NB4 (cell line): ENCODE measurements around the gene PARD3.

Source experiments
- DNase-seq: peaks from one replicate; pipeline ENCODE4 v3.0.0; 2010; ENCODE audit warnings: low read depth
- H3K4me3 ChIP-seq: one replicate; pipeline ENCODE4 v1.5.1; 2011; ENCODE audit warnings: mild to moderate bottlenecking, low read depth, low read length, moderate library complexity
- MYC ChIP-seq: IDR thresholded peaks from 2 replicates; pipeline ENCODE4 v1.6.1; 2011; ENCODE audit warnings: low read depth, low read length
- POLR2A ChIP-seq: IDR thresholded peaks from 2 replicates; pipeline ENCODE4 v1.6.1; 2011; ENCODE audit warnings: mild to moderate bottlenecking; ENCODE audit not compliant: insufficient read length; ENCODE audit errors: extremely low read depth
- TF ChIP-seq, protein P1 (sequence below): IDR thresholded peaks from one replicate; pipeline ENCODE4 v1.5.1; 2012; ENCODE audit warnings: low read depth, low read length
- TF ChIP-seq, protein P2 (sequence below): IDR thresholded peaks from 2 replicates; pipeline ENCODE4 v1.6.1; 2011; ENCODE audit warnings: low read depth, low read length

PARD3 gene

DNA sequence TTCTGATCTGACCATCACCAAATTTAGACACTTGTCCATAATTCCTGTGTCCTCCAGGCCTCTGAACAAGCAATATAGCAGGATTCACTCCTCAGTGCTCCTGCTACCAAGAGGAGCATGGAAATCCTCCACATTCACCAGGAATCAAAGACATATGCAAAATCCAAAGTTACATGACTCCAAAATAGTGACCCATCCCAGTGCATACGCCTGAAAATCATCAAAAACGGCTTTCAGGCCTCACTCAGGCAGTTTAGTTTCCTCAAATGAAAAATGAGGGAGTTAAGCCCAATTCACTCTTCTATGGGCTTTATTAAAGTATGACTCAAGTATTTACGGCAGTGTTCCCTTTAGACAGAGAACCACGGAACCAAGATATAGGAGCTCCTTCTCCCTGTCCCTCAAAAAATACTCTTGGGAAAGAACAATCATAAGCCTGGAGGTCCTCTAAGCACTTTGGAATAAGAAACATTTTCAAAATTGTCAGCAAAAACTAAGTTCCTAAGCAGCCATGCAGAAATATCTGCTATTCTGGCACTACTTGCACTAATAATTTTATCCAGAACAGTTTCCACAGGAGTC, 240.7 kb downstream of the PARD3 start:
- no peak for DNase-seq
- TF ChIP-seq, protein P1, sequence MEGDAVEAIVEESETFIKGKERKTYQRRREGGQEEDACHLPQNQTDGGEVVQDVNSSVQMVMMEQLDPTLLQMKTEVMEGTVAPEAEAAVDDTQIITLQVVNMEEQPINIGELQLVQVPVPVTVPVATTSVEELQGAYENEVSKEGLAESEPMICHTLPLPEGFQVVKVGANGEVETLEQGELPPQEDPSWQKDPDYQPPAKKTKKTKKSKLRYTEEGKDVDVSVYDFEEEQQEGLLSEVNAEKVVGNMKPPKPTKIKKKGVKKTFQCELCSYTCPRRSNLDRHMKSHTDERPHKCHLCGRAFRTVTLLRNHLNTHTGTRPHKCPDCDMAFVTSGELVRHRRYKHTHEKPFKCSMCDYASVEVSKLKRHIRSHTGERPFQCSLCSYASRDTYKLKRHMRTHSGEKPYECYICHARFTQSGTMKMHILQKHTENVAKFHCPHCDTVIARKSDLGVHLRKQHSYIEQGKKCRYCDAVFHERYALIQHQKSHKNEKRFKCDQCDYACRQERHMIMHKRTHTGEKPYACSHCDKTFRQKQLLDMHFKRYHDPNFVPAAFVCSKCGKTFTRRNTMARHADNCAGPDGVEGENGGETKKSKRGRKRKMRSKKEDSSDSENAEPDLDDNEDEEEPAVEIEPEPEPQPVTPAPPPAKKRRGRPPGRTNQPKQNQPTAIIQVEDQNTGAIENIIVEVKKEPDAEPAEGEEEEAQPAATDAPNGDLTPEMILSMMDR, result no peak
- TF ChIP-seq POLR2A, result no peak
- no peak overlapping the region for H3K4me3 ChIP-seq

DNA sequence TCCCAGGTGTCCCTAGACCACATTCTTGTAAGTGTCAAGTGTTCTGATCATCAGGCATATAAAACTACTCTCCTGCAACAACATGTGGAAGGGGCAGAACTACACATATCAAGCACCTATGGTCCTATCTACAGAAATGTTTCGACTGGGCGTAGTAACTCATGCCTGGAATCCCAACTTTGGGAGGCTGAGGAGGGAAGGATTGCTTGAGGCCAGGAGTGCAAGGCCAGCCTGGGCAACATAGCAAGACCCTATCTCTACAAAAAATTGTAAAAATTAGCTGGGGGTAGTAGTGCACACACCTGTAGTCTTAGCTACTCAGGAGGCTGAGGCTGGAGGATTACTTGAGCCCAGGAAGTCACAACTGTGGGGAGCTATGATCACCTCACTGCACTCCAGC, 244.2 kb downstream of the PARD3 start:
- TF ChIP-seq, protein P2, sequence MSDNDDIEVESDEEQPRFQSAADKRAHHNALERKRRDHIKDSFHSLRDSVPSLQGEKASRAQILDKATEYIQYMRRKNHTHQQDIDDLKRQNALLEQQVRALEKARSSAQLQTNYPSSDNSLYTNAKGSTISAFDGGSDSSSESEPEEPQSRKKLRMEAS, result no peak
- TF ChIP-seq, protein P1, result no peak
- no peak for TF ChIP-seq MYC
- TF ChIP-seq POLR2A, result no peak
- no peak overlapping the region for H3K4me3 ChIP-seq
- DNase-seq, result no peak

DNA sequence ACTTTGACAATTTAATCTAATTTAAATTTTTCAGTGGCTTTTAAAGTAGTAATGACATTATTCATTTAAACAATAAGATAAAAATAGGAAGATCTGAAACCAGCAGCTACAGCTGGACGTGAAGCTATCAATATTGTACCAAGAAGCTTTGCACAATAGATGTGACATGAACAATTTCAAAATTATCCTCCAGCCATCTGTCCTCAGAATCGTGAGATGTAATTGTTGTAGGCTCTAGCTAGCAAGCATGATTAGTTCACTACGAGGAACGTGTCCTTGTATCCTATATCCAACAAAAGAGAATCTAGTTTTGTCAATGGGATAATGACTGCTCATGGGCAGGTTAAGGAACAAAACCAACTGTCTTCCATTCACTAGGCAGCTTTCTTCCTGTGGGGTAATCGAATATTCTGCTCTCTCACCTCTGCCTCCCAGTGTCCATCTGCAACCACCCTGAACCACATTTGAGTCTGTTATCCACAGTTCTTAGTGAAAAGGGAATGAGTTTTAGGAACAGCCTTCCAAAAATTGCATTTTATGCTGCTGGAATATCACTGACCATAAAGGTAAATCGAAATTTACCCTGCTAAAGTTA, 247.3 kb downstream of the PARD3 start:
- TF ChIP-seq, protein P2, result no peak
- TF ChIP-seq, protein P1, result no peak
- TF ChIP-seq POLR2A (no peak), MYC (no peak)
- no peak for DNase-seq

DNA sequence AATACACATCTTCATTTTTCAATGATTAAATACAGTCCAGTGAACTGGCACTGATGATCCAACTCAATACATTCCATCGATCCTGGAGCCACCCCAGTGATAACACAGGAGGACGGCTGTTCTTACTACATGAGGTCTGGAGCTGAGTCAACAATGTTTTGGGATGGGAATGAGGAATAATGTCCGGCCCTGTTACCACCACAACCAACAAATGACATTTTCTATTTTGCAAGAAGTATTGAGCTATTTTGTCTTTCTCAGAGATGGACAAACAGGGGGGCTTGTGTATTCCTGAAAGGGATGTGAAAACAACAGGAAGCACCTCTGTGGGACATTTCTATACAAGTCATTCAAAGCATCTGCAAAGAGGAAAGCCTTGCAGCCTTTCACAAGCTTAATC, 249.2 kb downstream of the PARD3 start:
- no peak for DNase-seq
- TF ChIP-seq, protein P2, result no peak
- TF ChIP-seq, protein P1, result no peak
- no peak for TF ChIP-seq MYC
- no peak for TF ChIP-seq POLR2A
- no peak overlapping the region for H3K4me3 ChIP-seq

More for the DNA sequence above, 247.3 kb downstream of the PARD3 start:
- no peak overlapping the region for H3K4me3 ChIP-seq

DNA sequence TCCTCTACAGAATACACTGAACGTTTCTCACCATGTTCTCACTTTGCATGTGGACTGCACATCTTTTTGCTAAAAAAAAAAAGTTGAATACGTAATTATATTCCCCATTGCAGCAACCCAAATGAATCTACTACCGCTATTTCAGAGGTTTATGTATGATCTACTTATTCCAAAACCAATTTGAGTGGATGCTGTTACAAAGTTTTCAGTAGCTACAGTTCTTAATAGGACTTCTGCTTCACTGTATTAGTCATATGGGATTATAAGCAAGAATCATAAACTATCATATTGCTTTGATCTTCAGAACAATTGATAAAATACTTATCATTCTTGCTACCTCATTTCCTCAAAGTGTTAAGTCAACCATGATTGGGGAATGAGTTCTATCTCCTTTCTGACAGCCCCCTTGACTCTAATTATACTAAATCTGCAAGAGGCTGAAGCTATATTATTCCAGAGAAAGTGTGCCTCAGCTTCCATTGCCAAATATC, 257.0 kb downstream of the PARD3 start:
- H3K4me3 ChIP-seq, result no peak overlapping the region
- TF ChIP-seq, protein P2, result no peak
- no peak for TF ChIP-seq MYC
- TF ChIP-seq, protein P1, result no peak
- no peak for TF ChIP-seq POLR2A
- DNase-seq, result no peak

DNA sequence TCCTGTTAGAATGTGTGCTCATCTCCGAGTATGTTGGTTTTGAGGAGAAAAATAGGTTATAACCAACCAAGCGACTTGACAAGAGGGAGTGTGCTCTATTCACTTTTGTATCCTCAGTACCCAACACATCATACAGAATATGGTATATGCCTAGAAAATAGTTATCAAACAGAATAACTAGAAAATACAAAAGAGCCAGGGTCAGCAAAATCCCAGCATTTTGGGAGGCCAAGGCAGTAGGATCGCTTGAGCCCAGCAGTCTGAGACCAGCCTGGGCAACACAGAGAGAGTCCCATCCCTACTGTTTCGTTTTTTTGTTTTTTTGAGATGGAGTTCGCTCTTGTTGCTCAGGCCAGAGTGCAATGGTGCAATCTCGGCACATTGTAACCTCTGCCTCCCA, 257.9 kb downstream of the PARD3 start:
- no peak for DNase-seq
- TF ChIP-seq MYC, result no peak
- TF ChIP-seq, protein P1, result no peak
- TF ChIP-seq POLR2A, result no peak
- TF ChIP-seq, protein P2, result no peak
- no peak overlapping the region for H3K4me3 ChIP-seq
